Smooth muscle cell (in vitro differentiated cells): ENCODE measurements around the gene TDRD10. TPM values are rescaled to one million over a fixed set of nuclear protein-coding genes. Genes with fewer than 3 reads are reported as not detected.

ENCODE experiments used
- DNase-seq: peaks from one replicate; lab custom pipeline; 2025; ENCODE audit not compliant: unreplicated experiment; lab: John Stamatoyannopoulos, UW
- H2AFZ ChIP-seq: fragments of 200-600 bp; sonication (generic); 2 replicates; pipeline ENCODE4 v1.6.0; 2016; ENCODE audit warnings: antibody characterized with exemption, low read depth, mild to moderate bottlenecking
- H3F3A ChIP-seq: fragments of 200-600 bp; sonication (generic); 2 replicates; pipeline ENCODE4 v1.6.0; 2017; ENCODE audit warnings: antibody characterized with exemption, low read depth
- H3K27ac ChIP-seq: fragments of 200-600 bp; sonication (generic); 2 replicates; pipeline ENCODE4 v1.5.1; 2016; ENCODE audit warnings: low read depth, mild to moderate bottlenecking
- H3K27me3 ChIP-seq: fragments of 200-600 bp; sonication (generic); 2 replicates; pipeline ENCODE4 v1.6.1; 2016; ENCODE audit warnings: low read depth, mild to moderate bottlenecking
- H3K36me3 ChIP-seq: fragments of 200-600 bp; sonication (generic); 2 replicates; pipeline ENCODE4 v1.5.1; 2016; ENCODE audit warnings: low read depth
- H3K4me1 ChIP-seq: fragments of 200-600 bp; sonication (generic); 2 replicates; pipeline ENCODE4 v1.5.1; 2016; ENCODE audit warnings: low read depth
- H3K4me2 ChIP-seq: fragments of 200-600 bp; sonication (generic); 2 replicates; pipeline ENCODE4 v1.6.0; 2016; ENCODE audit warnings: mild to moderate bottlenecking
- H3K4me3 ChIP-seq: fragments of 200-600 bp; sonication (generic); 2 replicates; pipeline ENCODE4 v1.5.1; 2016; ENCODE audit warnings: mild to moderate bottlenecking
- H3K79me2 ChIP-seq: fragments of 200-600 bp; sonication (generic); 2 replicates; pipeline ENCODE4 v1.6.0; 2016; ENCODE audit warnings: low read depth, mild to moderate bottlenecking
- H3K9ac ChIP-seq: fragments of 200-600 bp; sonication (generic); 2 replicates; pipeline ENCODE4 v1.6.0; 2016; ENCODE audit warnings: low read depth
- H3K9me3 ChIP-seq: fragments of 200-600 bp; sonication (generic); replicated peaks from 2 replicates; pipeline ENCODE4 v1.5.1; 2016; ENCODE audit warnings: low read depth
- H4K20me1 ChIP-seq: fragments of 200-600 bp; sonication (generic); 2 replicates; pipeline ENCODE4 v1.6.0; 2016; ENCODE audit warnings: low read depth
- CTCF ChIP-seq: fragments of 200-600 bp; sonication (generic); IDR thresholded peaks from 2 replicates; pipeline ENCODE4 v1.5.1; 2017; ENCODE audit warnings: borderline replicate concordance, mild to moderate bottlenecking, antibody characterized with exemption; ENCODE audit not compliant: insufficient read depth, poor library complexity, severe bottlenecking
- WGBS: methylation state at CpG from one replicate; pipeline ENCODE4 v1.1.7; 2016; ENCODE audit warnings: low lambda C conversion rate; 5-methylcytosine and 5-hydroxymethylcytosine counted together
- polyA plus RNA-seq: library from polyadenylated mRNA; unstranded; fragments of >200 nt; fragmentation: Nextera tagmentation; extraction: Ambion mirVana; gene quantifications from 2 replicates; pipeline ENCODE4 v1.2.1, GENCODE V29; 2016
- total RNA-seq: library from RNA; depleted of rRNA; stranded (reverse); fragments of >200 nt; gene quantifications from 2 replicates; pipeline ENCODE4 v1.2.3, GENCODE V29; 2014

The TDRD10 gene
- total and polyA plus RNA-seq, 2 experiments from 2014 or later, result 0.11 to 0.13 TPM

- Histone ChIP-seq H4K20me1 (no peaks in the 10 kb centered on the region), H3K27me3 (peaks cover 37% of the 10 kb centered on the region), H3F3A (peaks cover 6% of the 10 kb centered on the region), H2AFZ (peak overlapping the region; percentile 76), H3K4me1 (peaks cover 15% of the 10 kb centered on the region), H3K27ac (no peak overlapping the region), H3K4me2 (peak overlapping the region; percentile 30), H3K9me3 (no peaks in the 10 kb centered on the region), H3K79me2 (no peaks in the 10 kb centered on the region), H3K36me3 (no peaks in the 10 kb centered on the region), H3K4me3 (no peak overlapping the region), H3K9ac (no peak overlapping the region)
- no peak for DNase-seq
- no peak for TF ChIP-seq CTCF
- 48% methylated on average over 5 of the region's 5 CpGs for WGBS
These were observed 4.8 kb upstream of the TDRD10 start for GRCh38 chr1:154497026-154497806.

DNA sequence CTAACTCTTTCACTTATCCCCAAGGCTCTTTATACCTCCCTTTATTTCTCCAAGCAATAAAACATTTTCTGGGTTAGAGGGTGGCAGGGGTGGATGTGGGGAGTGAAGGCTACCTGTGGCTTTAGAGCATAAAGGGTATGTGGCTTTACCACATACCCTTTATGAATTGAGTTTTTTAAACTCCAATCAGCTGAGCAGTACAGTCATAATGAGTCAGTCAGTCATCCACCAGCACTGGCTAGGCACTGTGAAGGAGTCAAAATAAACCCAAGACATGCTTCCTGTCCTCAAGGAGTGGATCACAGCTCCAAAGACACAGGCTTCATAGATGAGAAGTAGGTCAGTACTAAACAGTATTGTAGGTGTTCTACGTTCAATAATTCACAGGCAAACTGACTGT is 2.6 kb upstream of the TDRD10 start:
- H3K4me1 ChIP-seq, result peaks cover 8% of the 10 kb centered on the region
- no peaks in the 10 kb centered on the region for H3K36me3 ChIP-seq
- peaks cover 60% of the 10 kb centered on the region for H3K27me3 ChIP-seq
- no peaks in the 10 kb centered on the region for H4K20me1 ChIP-seq
- DNase-seq, result no peak
- 93% methylated on average over 1 of the region's 1 CpG for WGBS
- H3K9me3 ChIP-seq, result no peaks in the 10 kb centered on the region
- peaks cover 6% of the 10 kb centered on the region for H3F3A ChIP-seq
- no peak overlapping the region for H3K4me3 ChIP-seq
- no peak overlapping the region for H2AFZ ChIP-seq
- no peak overlapping the region for H3K9ac ChIP-seq
- no peak overlapping the region for H3K27ac ChIP-seq
- TF ChIP-seq CTCF, result no peak
- H3K4me2 ChIP-seq, result no peak overlapping the region
- no peaks in the 10 kb centered on the region for H3K79me2 ChIP-seq

GRCh38 chr1:154500533-154500932 is 1.5 kb upstream of the TDRD10 start:
- Histone ChIP-seq H3K36me3 (no peaks in the 10 kb centered on the region), H4K20me1 (no peaks in the 10 kb centered on the region), H3K4me1 (peaks cover 8% of the 10 kb centered on the region), H3K79me2 (no peaks in the 10 kb centered on the region), H3F3A (peaks cover 6% of the 10 kb centered on the region), H3K9ac (no peak overlapping the region), H3K27me3 (peaks cover 67% of the 10 kb centered on the region), H3K9me3 (no peaks in the 10 kb centered on the region), H3K4me3 (no peak overlapping the region), H2AFZ (no peak overlapping the region), H3K4me2 (no peak overlapping the region), H3K27ac (no peak overlapping the region)
- no peak for TF ChIP-seq CTCF
- no peak for DNase-seq
- 92% methylated on average over 8 of the region's 8 CpGs for WGBS
